Activated naive CD4-positive, alpha-beta T cell treated with anti-CD3 and anti-CD28 coated beads, Interleukin-2, amount 50 U/mL, for 72 hours (primary cell): ENCODE results near the gene DCAF11. TPM values are rescaled to one million over a fixed set of nuclear protein-coding genes. Genes with fewer than 3 reads are reported as not detected.

Experiments used
- ATAC-seq, 2 donors: fragments of 150-1000 bp; cut with Tn5 transposase; 2 replicates each; pipeline ENCODE4 v1.10.0; 2021; ENCODE audit warnings: mild to moderate bottlenecking in 2 of 2, moderate library complexity in 2 of 2
- DNase-seq, 2 donors: peaks; one replicate each; pipeline ENCODE4 v3.0.0; 2021 to 2022; ENCODE audit warnings: low spot score in 2 of 2
- H3K27ac Mint-ChIP-seq, 2 donors: one replicate each; pipeline ENCODE4 v1.8.0; 2022; ENCODE audit warnings: mild to moderate bottlenecking in 2 of 2, mixed read lengths in 2 of 2
- H3K36me3 Mint-ChIP-seq, 2 donors: one replicate each; pipeline ENCODE4 v1.8.0; 2022; ENCODE audit warnings: mixed read lengths in 2 of 2
- H3K9me3 Mint-ChIP-seq, 2 donors: one replicate each; pipeline ENCODE4 v1.8.0; 2022; ENCODE audit warnings: mixed read lengths in 2 of 2
- total RNA-seq, 2 donors: library from RNA; stranded (reverse); gene quantifications; one replicate each; pipeline ENCODE4 v1.2.3, GENCODE V29; 2022

DCAF11 gene
- total RNA-seq, 2 donors from 2014 or later = 66.7 to 146 TPM

DNA sequence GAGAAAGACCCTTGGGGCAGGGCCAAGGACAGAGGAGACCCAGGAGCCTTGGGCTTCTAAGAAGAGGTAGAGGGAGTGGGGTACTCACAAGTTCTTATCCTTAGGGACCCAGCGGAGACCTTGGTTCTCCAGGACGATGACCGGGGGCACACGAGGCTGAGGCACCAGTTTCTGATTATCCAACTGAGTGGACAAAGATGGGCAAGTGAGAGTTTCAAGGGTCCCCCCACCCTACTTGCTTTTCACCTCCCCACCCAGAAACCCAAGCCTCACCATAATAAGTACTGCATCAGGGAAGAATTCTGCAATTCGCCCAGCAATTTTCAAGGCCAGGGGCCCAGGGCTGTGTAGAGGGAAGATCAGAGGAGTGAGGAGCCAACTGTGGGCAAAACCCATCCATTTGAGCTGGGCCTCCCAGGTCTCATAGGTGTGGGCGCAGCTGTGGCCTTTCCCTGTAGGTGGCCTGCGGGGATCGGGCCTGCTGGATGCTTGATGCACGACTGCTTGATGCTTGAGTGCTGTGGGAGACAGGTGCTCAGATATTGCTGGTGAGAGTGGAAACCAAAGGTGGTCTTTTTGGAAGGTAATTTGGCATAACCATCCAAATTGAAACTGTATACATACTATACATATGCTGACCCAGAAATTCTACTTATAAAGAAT lies 24.8 kb downstream of the DCAF11 start:
- H3K36me3 Mint-ChIP-seq = peaks cover 52 to 57% of the 10 kb centered on the region in 2 donors
- H3K27ac Mint-ChIP-seq = peak overlapping the region; percentile 47 to 48
- ATAC-seq = no peak
- no peaks in the 10 kb centered on the region for H3K9me3 Mint-ChIP-seq
- peak in 1 of 2 donors; percentile 40 for DNase-seq

DNA sequence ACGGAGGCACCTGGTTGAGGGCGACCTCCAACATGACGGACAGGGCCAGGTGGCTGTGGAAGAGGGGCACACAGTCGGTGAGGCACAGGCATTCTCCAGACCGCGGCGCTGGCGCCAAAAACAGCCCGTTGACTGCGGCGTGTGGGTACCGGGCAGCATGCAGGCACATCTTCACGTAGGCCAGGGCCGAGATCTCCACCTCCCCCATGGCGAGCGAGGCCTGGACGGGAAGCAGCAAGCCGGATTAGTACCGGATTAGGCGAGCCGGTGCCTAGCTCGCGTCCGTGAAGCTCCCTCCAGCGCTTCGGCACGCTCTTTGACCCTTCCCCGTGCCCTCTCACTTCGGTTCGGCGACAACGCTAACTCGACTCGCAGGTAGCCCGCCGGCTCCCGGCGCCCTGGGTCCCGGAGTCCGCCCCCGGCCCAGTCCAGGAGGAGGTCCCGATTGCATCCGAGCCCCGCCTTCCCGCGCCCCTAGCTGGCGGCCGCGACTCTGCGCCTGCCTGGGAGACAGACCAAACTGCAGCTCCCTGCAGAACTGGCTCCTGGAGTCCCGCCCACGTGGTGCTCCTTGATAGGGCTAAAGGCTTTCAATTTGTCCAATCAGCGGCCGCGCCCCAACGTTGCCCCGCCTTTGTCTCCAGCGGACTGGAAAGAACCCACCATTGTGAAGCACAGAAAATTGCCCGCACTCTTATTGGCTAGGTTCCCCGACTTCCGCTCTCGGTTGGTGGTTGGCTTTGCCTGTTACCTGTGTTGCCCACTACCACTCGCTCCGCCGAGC lies 26.7 kb downstream of the DCAF11 start, which contains the start of gene EMC9:
Gene EMC9, minus strand, starts transcription at position 495 of the 784 bp plus-strand sequence. Its CDS starts 287 bp downstream, at position 208.
- peak within 1 kb of the TSS; percentile 78 to 90 for H3K27ac Mint-ChIP-seq
- DNase-seq (peak; percentile 99 to 100), ATAC-seq (peak; percentile 87 to 89)
- H3K36me3 Mint-ChIP-seq = peaks cover 71 to 76% of the 10 kb centered on the region in 2 donors
- no peaks in the 10 kb centered on the region for H3K9me3 Mint-ChIP-seq

DNA sequence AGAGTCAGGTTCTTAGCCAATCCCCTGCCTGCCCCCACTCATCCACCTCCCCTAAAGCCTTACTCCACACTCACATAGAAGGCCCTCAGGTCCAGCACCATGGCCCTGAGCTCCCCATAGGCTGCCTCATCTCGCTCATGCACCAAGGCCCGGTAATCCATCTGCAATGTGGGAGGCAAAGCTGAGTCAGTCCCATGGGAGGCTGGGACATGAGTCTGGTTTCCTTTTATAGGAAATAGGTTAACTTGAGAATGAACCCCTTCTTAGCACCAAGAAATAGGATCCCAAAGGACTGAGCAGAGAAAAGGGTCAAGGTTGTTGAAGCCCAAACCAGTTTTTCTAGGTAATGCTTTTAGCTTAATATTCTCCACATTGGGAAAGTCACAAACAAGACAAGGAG lies 28.9 kb downstream of the DCAF11 start:
- Mint-ChIP-seq H3K36me3 (peaks cover 69% of the 10 kb centered on the region in 2 donors), H3K27ac (peak overlapping the region in 1 of 2 donors; percentile 27), H3K9me3 (no peaks in the 10 kb centered on the region)
- DNase-seq (no peak), ATAC-seq (no peak)

DNA sequence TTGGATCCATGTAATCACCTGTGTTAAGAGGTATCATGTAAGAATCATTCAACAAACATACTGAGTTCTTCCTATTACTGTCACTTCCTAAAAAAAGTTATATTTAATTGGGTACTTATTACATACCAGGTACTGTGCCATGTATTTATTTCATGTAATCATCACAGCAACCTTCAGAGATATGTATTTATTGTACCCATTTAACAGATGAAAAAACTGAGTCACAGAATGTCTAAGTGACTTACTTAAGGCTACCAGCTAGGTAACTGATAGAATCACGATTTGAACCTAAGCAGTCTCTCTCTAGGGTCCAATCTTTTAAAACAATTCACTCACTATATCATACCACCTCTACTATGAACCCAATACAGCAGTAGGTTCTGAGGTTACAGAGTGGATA lies 29.9 kb downstream of the DCAF11 start:
- ATAC-seq (no peak), DNase-seq (no peak)
- Mint-ChIP-seq H3K36me3 (peaks cover 67 to 69% of the 10 kb centered on the region in 2 donors), H3K9me3 (no peaks in the 10 kb centered on the region), H3K27ac (peak overlapping the region; percentile 27 to 65)

- no peak for DNase-seq
- H3K27ac Mint-ChIP-seq = peak overlapping the region; percentile 77 to 96
- H3K9me3 Mint-ChIP-seq = no peaks in the 10 kb centered on the region
- peaks cover 62 to 67% of the 10 kb centered on the region in 2 donors for H3K36me3 Mint-ChIP-seq
- ATAC-seq = no peak
Measured at GRCh38 chr14:24145219-24145618, 30.6 kb downstream of the DCAF11 start.

DNA sequence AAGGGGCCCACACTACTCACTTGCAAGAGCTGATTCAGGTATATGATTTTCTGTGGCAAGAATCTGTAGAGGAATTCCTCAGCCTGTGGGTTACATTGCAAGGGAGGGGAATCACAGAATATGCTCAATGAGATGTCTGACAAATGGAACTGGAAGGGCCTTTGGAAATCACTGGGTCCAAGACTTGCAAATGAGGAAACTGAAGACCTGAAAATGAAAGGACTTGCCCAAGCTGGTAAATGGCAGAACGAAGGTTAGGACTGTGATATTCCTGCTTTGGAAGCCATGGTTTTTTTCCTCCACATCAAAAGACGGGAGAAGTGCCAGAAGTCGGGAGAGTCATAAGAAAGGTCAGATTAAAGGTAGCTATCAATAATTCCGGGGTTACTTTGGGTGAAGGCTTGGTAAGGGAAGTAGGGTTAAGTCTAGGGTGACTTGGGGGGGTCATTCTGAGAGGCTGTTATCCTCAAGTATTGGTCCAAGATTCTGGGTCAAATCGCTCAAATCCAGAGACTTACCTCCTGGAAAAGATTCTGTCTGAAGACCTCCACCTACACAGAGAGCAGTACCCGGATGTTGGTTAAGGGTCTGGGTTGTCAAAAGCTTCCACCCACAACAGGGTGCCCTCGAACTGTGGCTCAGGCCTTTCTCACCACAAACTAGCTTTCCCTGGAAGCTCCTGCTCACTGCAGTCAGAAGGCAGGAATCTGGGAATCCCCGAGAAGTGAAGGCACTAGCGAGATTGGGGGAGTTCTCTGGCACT lies 31.3 kb downstream of the DCAF11 start:
- no peak for DNase-seq
- H3K9me3 Mint-ChIP-seq = no peaks in the 10 kb centered on the region
- ATAC-seq = no peak
- peak overlapping the region; percentile 96 to 99 for H3K27ac Mint-ChIP-seq
- peaks cover 61 to 68% of the 10 kb centered on the region in 2 donors for H3K36me3 Mint-ChIP-seq

DNA sequence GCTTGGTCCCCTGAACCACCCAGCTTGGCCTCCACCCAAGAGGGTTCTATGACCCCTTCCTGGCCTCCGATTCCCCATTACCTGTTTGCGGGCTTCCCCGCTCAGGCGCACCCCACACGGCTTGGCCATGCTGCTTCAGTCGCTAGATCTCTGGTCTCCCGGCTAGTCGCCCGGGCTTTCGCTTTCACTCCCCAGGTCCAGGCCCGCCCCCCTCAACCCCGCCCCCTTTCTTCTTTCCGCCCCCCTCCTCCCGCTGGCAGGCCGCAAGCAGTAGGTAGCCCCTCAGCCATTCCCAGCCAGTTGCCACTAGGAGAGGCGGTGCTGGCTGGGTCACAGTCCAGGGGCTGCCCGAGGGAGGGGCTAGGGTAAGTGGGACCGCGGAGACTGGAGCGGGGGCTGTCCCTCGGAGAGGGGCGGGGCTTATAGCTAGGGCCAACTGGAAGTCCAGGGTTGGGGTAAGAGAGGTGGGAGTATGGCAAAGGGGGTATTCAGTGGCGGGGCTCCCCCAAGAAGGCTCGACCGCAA lies 31.9 kb downstream of the DCAF11 start, which contains the start of gene PSME2:
Gene PSME2, minus strand, starts transcription at position 158 of the 525 bp plus-strand sequence. Its CDS starts 29 bp downstream, at position 129.
- Mint-ChIP-seq H3K9me3 (no peaks in the 10 kb centered on the region), H3K36me3 (peaks cover 59 to 71% of the 10 kb centered on the region in 2 donors), H3K27ac (peak within 1 kb of the TSS; percentile 96 to 99)
- DNase-seq (peak; percentile 94 to 96), ATAC-seq (peak; percentile 72 to 79)

DNA sequence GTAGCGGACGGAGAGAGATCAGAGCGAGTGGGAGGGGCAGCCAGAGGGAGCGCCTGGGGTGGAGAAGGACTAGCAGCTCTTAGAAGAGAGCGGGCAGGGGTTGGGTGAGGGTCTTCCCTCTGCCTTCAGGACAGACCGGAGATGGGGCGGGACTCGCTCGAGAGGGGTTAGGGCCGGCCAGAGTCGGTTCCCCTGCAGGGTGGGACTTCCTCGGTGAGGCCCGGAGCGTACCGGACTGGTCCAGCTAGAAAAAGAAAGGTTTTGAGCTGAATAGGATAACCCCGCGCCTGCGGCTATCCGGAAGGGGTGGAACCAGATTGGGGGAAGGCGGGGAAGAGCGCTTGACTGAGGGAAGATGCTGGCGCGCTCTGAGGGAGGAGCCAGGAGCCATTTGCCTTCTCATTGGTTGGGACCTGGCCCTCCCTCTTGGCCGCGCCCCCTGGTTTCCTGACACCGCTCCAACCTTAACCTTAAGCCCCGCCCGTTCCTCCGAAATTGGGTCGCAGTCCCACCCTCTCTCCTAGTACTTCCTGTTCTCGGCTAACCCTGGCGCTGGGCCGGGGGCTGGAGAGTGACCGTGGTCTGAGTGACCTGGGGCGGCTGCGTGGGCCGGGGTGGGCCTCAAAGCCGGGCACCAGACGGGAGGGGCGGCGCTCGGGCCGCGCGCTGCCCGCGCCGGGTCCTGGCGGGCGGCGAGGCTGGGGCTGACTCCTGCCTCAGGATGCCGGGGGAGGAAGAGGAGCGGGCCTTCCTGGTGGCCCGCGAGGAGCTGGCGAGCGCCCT lies 32.6 kb downstream of the DCAF11 start, which contains the start of gene RNF31:
Gene RNF31, plus strand, starts transcription at position 521 of the 783 bp plus-strand sequence. Its CDS starts 201 bp downstream, at position 722.
- Mint-ChIP-seq H3K27ac (peak within 1 kb of the TSS; percentile 96 to 99), H3K9me3 (no peaks in the 10 kb centered on the region), H3K36me3 (peaks cover 54 to 67% of the 10 kb centered on the region in 2 donors)
- peak; percentile 87 to 89 for ATAC-seq
- DNase-seq = peak; percentile 97

GRCh38 chr14:24147761-24148428 lies 33.3 kb downstream of the DCAF11 start:
- DNase-seq (no peak), ATAC-seq (no peak)
- H3K9me3 Mint-ChIP-seq = no peaks in the 10 kb centered on the region
- H3K36me3 Mint-ChIP-seq = peaks cover 51 to 60% of the 10 kb centered on the region in 2 donors
- peak overlapping the region; percentile 95 to 96 for H3K27ac Mint-ChIP-seq

DNA sequence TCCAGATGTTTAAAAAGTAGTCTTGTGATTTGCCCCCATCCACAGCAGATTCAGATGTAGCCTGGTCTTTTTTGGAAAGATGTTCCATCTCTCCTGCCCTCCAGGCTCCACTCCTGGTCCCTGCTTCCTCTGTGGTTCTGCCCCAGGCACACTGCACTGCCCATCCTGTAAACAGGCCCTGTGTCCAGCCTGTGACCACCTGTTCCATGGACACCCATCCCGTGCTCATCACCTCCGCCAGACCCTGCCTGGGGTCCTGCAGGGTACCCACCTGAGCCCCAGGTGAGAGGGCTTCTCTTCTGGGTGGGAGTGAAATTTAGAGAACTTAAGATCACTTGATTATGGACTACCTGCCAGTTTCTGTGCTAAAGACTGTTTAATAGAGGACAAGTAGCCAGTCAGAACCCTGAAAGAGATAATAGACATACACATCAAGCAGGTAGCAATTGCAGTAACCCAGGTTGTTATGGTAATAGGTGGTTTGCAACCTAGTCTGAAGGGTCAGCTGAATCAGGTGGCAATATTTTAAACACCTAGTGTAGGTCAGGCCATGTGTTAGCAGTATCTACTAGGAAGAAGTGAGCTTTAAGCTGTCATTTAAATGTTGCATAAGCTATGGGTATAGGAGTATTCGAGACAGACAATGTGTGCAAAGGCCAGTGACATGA lies 34.9 kb downstream of the DCAF11 start:
- DNase-seq (no peak), ATAC-seq (no peak)
- no peaks in the 10 kb centered on the region for H3K9me3 Mint-ChIP-seq
- H3K27ac Mint-ChIP-seq = peak overlapping the region; percentile 95 to 96
- H3K36me3 Mint-ChIP-seq = peaks cover 39 to 49% of the 10 kb centered on the region in 2 donors

DNA sequence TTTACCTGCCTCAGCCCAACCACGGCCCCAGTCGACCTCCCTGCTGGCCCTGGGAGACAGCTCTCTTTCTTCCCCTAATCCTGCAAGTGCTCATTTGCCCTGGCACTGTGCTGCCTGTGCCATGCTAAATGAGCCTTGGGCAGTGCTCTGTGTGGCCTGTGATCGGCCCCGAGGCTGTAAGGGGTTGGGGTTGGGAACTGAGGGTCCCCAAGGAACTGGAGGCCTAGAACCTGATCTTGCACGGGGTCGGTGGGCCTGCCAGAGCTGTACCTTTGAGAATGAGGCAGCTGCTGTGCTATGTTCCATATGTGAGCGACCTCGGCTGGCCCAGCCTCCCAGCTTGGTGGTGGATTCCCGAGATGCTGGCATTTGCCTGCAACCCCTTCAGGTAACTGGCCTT lies 35.5 kb downstream of the DCAF11 start:
- no peak for ATAC-seq
- no peaks in the 10 kb centered on the region for H3K9me3 Mint-ChIP-seq
- H3K36me3 Mint-ChIP-seq = peaks cover 33 to 43% of the 10 kb centered on the region in 2 donors
- DNase-seq = no peak
- peak overlapping the region in 1 of 2 donors; percentile 96 for H3K27ac Mint-ChIP-seq

DNA sequence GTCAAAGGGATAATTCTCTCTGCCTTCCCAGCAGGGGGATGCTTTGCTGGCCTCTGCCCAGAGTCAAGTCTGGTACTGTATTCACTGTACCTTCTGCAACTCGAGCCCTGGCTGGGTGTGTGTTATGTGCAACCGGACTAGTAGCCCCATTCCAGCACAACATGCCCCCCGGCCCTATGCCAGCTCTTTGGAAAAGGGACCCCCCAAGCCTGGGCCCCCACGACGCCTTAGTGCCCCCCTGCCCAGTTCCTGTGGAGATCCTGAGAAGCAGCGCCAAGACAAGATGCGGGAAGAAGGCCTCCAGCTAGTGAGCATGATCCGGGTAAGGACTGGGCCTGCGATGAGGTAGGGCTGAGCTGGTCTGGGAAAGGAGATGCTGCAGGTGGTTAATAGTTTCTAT lies 36.0 kb downstream of the DCAF11 start:
- ATAC-seq (no peak), DNase-seq (no peak)
- no peaks in the 10 kb centered on the region for H3K9me3 Mint-ChIP-seq
- H3K27ac Mint-ChIP-seq = no peak overlapping the region
- peaks cover 28 to 42% of the 10 kb centered on the region in 2 donors for H3K36me3 Mint-ChIP-seq

GRCh38 chr14:24150993-24151392 lies 36.4 kb downstream of the DCAF11 start:
- peaks cover 23 to 42% of the 10 kb centered on the region in 2 donors for H3K36me3 Mint-ChIP-seq
- ATAC-seq = no peak
- H3K27ac Mint-ChIP-seq = peak overlapping the region in 1 of 2 donors; percentile 82

GRCh38 chr14:24151404-24152080 lies 37.0 kb downstream of the DCAF11 start:
- H3K27ac Mint-ChIP-seq = peak overlapping the region in 1 of 2 donors; percentile 82
- H3K9me3 Mint-ChIP-seq = no peaks in the 10 kb centered on the region
- DNase-seq (no peak), ATAC-seq (no peak)
- H3K36me3 Mint-ChIP-seq = peaks cover 18 to 37% of the 10 kb centered on the region in 2 donors

More at GRCh38 chr14:24150993-24151392, 36.4 kb downstream of the DCAF11 start:
- DNase-seq = no peak
- H3K9me3 Mint-ChIP-seq = no peaks in the 10 kb centered on the region
